K562 (cell line): ENCODE results near the gene ARL17B. TPM values are rescaled to one million over a fixed set of nuclear protein-coding genes. Genes with fewer than 3 reads are reported as not detected.
"Not testable (repeated sequence)": the region's sequence is repeated elsewhere in the genome, so short reads cannot be mapped to it uniquely, and the experiment has no call there.

Experiments
- ATAC-seq: fragments of 200-7000 bp; cut with Tn5 transposase; 3 replicates; pipeline ENCODE4 v1.9.1; 2020; ENCODE audit warnings: moderate library complexity
- BruUV-seq: library from RNA; stranded (reverse); fragments of 400-500 nt; replicated peaks from 2 replicates; lab custom pipeline; 2021; lab: Mats Ljungman, UMichigan
- CTCF ChIA-PET: fragments of 300-600 bp; formaldehyde crosslinking; extraction: SDS; loops from one replicate; lab custom pipeline; 2021; ENCODE audit warnings: low intra/inter-chr PET ratio; lab: Yijun Ruan, JAX
- POLR2A ChIA-PET: fragments of 300-600, 350-650 bp; sonication (Branson Sonifier 250); formaldehyde crosslinking; extraction: SDS; loops from one replicate; lab custom pipeline; 2021; ENCODE audit warnings: antibody characterized with exemption, inconsistent platforms; lab: Yijun Ruan, JAX
- DNase-seq, 4 experiments: peaks; one replicate each; pipeline versions ENCODE4 v3.0.0 to v3.0.0-alpha.2; 2011 to 2018; ENCODE audit warnings: low spot score in 3 of 4, mixed read lengths in 3 of 4; ENCODE audit errors: extremely low read depth in 1 of 4
- FAIRE-seq: peaks from 2 replicates; lab custom pipeline; 2011; peaks lifted over from hg19 to GRCh38; lab: Jason Lieb, UNC
- H2AFZ ChIP-seq: 2 replicates; pipeline ENCODE4 v1.6.0; 2011; ENCODE audit warnings: low read depth, low read length, control low read depth, inconsistent platforms
- H3K27ac ChIP-seq: fragments of 200-600 bp; 3 replicates; pipeline ENCODE4 v1.8.0; 2011; ENCODE audit warnings: low read depth, mild to moderate bottlenecking, control low read depth, inconsistent platforms, low read length, moderate library complexity, mixed read lengths; ENCODE audit errors: extremely low read depth
- H3K27me3 ChIP-seq, 2 experiments: fragments of 300-600 bp in 1 of 2; 2 replicates in 1 of 2; 3 replicates in 1 of 2; pipeline versions ENCODE4 v1.6.0 to v1.8.0; 2011; ENCODE audit warnings: inconsistent platforms in 2 of 2, low read length in 2 of 2, mild to moderate bottlenecking in 1 of 2, mixed read lengths in 1 of 2, moderate library complexity in 1 of 2; ENCODE audit not compliant: control insufficient read depth in 2 of 2, insufficient read depth in 2 of 2
- H3K36me3 ChIP-seq: fragments of 300-600 bp; 3 replicates; pipeline ENCODE4 v1.8.0; 2011; ENCODE audit warnings: mild to moderate bottlenecking, low read length, inconsistent platforms; ENCODE audit not compliant: control insufficient read depth, insufficient read depth
- H3K4me1 ChIP-seq, 2 experiments: fragments of 200-600 bp in 1 of 2; replicated peaks in 1 of 2; 2 replicates in 1 of 2; 3 replicates in 1 of 2; pipeline versions ENCODE4 v1.5.1 to v1.8.0; 2011; ENCODE audit warnings: inconsistent platforms in 2 of 2, low read length in 2 of 2, mild to moderate bottlenecking in 1 of 2, mixed read lengths in 1 of 2, moderate library complexity in 1 of 2; ENCODE audit not compliant: control insufficient read depth in 2 of 2, insufficient read depth in 2 of 2
- H3K4me2 ChIP-seq: 2 replicates; pipeline ENCODE4 v1.6.1; 2011; ENCODE audit warnings: low read length, control low read depth, inconsistent platforms, mixed read lengths; ENCODE audit not compliant: insufficient read depth
- H3K4me3 ChIP-seq: fragments of 200-600 bp; sonication (generic), shearing (Covaris generic); 2 replicates; pipeline ENCODE4 v1.5.1; 2016; ENCODE audit warnings: control low read depth, inconsistent platforms
- H3K79me2 ChIP-seq: fragments of 200-600 bp; 3 replicates; pipeline ENCODE4 v1.8.0; 2011; ENCODE audit warnings: low read length, inconsistent platforms; ENCODE audit not compliant: control insufficient read depth, insufficient read depth
- H3K9ac ChIP-seq, 2 experiments: 2 replicates each; pipeline versions ENCODE4 v1.6.0 to v1.6.1; 2011; ENCODE audit warnings: low read depth in 2 of 2, low read length in 2 of 2, control low read depth in 1 of 2, inconsistent platforms in 1 of 2, mild to moderate bottlenecking in 1 of 2, mixed read lengths in 1 of 2; ENCODE audit not compliant: insufficient read depth in 1 of 2
- H3K9me1 ChIP-seq: one replicate; pipeline ENCODE4 v1.6.0; 2011; ENCODE audit warnings: inconsistent platforms, mild to moderate bottlenecking, low read length, moderate library complexity; ENCODE audit not compliant: control insufficient read depth, insufficient read depth
- H3K9me3 ChIP-seq: replicated peaks from 2 replicates; pipeline ENCODE4 v1.5.1; 2011; ENCODE audit warnings: low read depth, low read length, inconsistent platforms; ENCODE audit not compliant: control insufficient read depth, insufficient read depth
- H4K20me1 ChIP-seq: replicated peaks from 2 replicates; pipeline ENCODE4 v1.6.1; 2011; ENCODE audit warnings: low read length, inconsistent platforms, mixed read lengths; ENCODE audit not compliant: control insufficient read depth, insufficient read depth
- WGBS: fragments of 100-300 bp; shearing (Covaris generic); methylation state at CpG from one replicate; pipeline ENCODE4 v1.1.6; 2016; ENCODE audit warnings: low coverage, mixed read lengths; ENCODE audit not compliant: insufficient coverage; ENCODE audit errors: missing lambda C conversion rate; 5-methylcytosine and 5-hydroxymethylcytosine counted together
- in situ Hi-C: fragments of 300-500 bp; cut with MboI; formaldehyde crosslinking; loops from 4 replicates; pipeline ENCODE4 v1.15.0; 2018; ENCODE audit warnings: inconsistent platforms, mixed read lengths
- intact Hi-C: fragments of 100-400 bp; cut with micrococcal nuclease; formaldehyde crosslinking; loops from 2 replicates; pipeline ENCODE4 v1.14.2; 2022
- polyA plus RNA-seq, 8 experiments: library from polyadenylated mRNA; depleted of rRNA in 4 of 8; stranded (reverse) in 5 of 8; unstranded in 3 of 8; fragments of >200 nt; fragmentation: Nextera tagmentation in 2 of 8; fragmentation: Illumina TruSeq in 1 of 8; extraction: Ambion mirVana in 2 of 8; extraction: Trizol in 1 of 8; gene quantifications; 2 replicates each; pipeline versions ENCODE4 v1.2.1 to v1.2.3, GENCODE V29; 2011 to 2014; ENCODE audit warnings: inconsistent platforms in 1 of 8, missing spikeins in 1 of 8
- total RNA-seq, 7 experiments: library from RNA; depleted of rRNA in 6 of 7; stranded (reverse); fragments of >200 nt in 6 of 7; fragmentation: Illumina TruSeq in 2 of 7; extraction: Trizol in 2 of 7; gene quantifications; 2 replicates each; pipeline versions ENCODE4 v1.2.1 to v1.2.3, GENCODE V29; 2011 to 2021; ENCODE audit warnings: low replicate concordance in 1 of 7
- TF ChIP-seq, protein P1 (sequence below): IDR thresholded peaks from 2 replicates; pipeline ENCODE4 v1.6.1; 2016; ENCODE audit warnings: missing genetic modification characterization, missing compliant biosample characterization

The ARL17B gene
- total and polyA plus RNA-seq, 9 of the 15 experiments (the other 6 are each of a cell fraction or from before 2014, with no cell fraction given): 4.0 to 24.2 (median 8.4) TPM

DNA sequence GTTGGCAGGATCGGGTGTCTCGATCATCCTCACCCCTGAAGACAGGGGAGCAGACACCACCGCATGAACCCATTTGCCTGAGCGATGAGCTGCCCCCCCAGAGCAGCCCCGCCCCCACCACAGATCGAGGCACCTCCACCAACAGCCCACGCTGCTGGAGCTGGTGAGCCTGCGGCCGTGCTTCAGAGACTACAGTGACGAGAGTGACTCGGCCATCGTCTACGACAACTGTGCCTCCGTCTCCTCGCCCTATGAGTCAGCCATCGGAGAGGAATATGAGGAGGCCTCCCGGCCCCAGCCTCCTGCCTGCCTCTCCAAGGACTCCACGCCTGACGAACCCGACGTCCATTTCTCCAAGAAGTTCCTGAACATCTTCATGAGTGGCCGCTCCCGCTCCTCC is 117.6 kb downstream of the ARL17B start:
- FAIRE-seq, H3K27me3 ChIP-seq, H3K4me1 ChIP-seq, H3K4me3 ChIP-seq, DNase-seq, H3K27ac ChIP-seq, H3K9ac ChIP-seq, intact Hi-C loops, H3K9me3 ChIP-seq, CTCF ChIA-PET, H3K9me1 ChIP-seq, H3K4me2 ChIP-seq, H3K79me2 ChIP-seq, POLR2A ChIA-PET, H3K36me3 ChIP-seq, H2AFZ ChIP-seq, BruUV-seq, H4K20me1 ChIP-seq: not testable (repeated sequence)
- in situ Hi-C loops: loop anchor here (5.0 kb wide), 1 partner anchor 642 kb away; no protein-coding TSS in a partner anchor
- peak; percentile 30 for ATAC-seq
- 84% methylated on average over 9 of the region's 23 CpGs for WGBS

DNA sequence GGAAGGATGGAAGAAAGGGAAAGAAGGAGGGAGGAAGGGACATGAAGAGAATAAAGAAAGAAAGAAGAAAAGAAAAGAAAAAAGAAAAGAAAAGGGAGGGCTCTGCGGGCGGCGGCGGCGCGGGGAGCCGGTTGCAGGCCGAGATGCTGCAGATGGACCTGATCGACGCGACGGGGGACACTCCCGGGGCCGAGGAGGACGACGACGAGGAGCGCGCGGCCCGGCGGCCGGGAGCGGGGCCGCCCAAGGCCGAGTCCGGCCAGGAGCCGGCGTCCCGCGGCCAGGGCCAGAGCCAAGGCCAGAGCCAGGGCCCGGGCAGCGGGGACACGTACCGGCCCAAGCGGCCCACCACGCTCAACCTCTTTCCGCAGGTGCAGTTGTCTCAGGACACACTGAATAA is 118.1 kb downstream of the ARL17B start:
- no CpG with 5 or more reads among the region's 38 CpGs for WGBS
- H3K9me1 ChIP-seq, H3K79me2 ChIP-seq, H4K20me1 ChIP-seq, H3K4me1 ChIP-seq, H3K9ac ChIP-seq, H3K4me2 ChIP-seq, H3K27ac ChIP-seq, BruUV-seq, CTCF ChIA-PET, H2AFZ ChIP-seq, H3K36me3 ChIP-seq, POLR2A ChIA-PET, DNase-seq, H3K27me3 ChIP-seq, intact Hi-C loops, H3K9me3 ChIP-seq, H3K4me3 ChIP-seq, FAIRE-seq: not testable (repeated sequence)
- TF ChIP-seq, protein P1, sequence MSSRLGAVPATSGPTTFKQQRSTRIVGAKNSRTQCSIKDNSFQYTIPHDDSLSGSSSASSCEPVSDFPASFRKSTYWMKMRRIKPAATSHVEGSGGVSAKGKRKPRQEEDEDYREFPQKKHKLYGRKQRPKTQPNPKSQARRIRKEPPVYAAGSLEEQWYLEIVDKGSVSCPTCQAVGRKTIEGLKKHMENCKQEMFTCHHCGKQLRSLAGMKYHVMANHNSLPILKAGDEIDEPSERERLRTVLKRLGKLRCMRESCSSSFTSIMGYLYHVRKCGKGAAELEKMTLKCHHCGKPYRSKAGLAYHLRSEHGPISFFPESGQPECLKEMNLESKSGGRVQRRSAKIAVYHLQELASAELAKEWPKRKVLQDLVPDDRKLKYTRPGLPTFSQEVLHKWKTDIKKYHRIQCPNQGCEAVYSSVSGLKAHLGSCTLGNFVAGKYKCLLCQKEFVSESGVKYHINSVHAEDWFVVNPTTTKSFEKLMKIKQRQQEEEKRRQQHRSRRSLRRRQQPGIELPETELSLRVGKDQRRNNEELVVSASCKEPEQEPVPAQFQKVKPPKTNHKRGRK (tag): peak; percentile 42; the same call in 1 of the 2 replicates
- peak; percentile 19; the same call in 1 of the 3 replicates for ATAC-seq
- in situ Hi-C loops: loop anchor here (5.0 kb wide), 1 partner anchor 641 kb away; no protein-coding TSS in a partner anchor

DNA sequence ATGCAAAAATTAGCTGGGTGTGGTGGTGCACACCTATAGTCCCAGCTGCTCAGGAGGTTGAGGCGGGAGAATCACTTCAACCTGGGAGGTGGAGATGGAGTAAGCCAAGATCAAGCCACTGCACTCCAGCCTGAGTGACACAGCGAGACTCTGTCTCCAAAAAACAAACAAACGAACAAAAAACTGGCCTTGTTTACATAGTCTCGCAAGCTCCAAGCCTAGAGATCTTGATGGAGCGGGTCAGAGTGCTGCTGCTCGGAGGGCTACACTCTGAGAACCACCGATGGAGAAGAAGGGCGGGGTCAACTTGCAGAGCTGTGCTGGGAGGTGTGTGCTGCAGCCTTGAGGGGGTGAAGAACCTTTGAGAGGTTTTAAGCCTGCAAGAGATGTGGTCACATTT is 130.2 kb downstream of the ARL17B start:
- POLR2A ChIA-PET, H3K4me2 ChIP-seq, H3K79me2 ChIP-seq, CTCF ChIA-PET, H3K9me3 ChIP-seq, H3K4me3 ChIP-seq, BruUV-seq, FAIRE-seq, H3K4me1 ChIP-seq, H2AFZ ChIP-seq, H3K9ac ChIP-seq, H4K20me1 ChIP-seq, in situ Hi-C loops, H3K27ac ChIP-seq, H3K9me1 ChIP-seq, DNase-seq, H3K27me3 ChIP-seq, intact Hi-C loops, H3K36me3 ChIP-seq: not testable (repeated sequence)
- ATAC-seq: peak; percentile 39; the same call in 2 of the 3 replicates
- whole genome bisulfite sequencing: 19% methylated on average over 7 of the region's 8 CpGs
